Effector CD8-positive, alpha-beta T cell (primary cell): ENCODE data around the gene HOMER2.

ENCODE experiments used
- DNase-seq: peaks from one replicate; lab custom pipeline; 2025; lab: John Stamatoyannopoulos, UW

HOMER2 gene

DNA sequence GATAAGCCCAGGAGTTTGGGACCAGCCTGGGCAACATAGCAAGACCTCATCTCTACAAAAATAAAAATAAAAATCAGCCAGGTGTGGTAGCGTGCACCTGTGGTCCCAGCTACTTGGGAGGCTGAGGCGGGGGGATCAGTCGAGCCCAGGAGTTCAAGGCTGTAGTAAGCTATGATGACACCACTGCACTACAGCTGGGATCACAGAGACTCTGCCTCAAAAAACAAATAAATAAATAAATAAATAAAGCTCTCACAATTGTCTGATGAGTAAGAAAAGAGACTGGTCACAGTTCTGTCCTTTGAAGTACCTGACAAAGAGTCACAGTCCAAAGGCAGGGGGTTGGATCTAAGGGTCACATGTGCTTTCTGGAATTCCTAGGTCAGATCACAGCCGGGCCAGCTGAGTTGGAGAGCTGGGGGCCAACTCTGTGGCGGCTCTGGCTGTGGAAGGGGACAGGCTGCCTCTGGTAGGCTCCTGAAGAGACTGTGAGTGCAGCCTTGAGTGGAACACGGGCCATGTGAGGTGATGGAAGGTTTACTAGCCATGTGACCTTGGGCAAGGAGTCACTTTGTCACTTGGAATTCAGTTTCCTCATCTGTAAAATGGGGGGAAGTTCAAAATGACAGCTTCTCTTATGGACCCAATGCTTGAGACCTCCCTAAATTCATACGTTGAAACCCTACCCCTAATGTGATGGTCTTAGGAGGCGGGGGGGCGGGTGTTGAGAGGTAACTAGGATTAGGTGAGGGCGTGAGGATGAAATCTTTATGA, 95.9 kb downstream of the HOMER2 start:
- DNase-seq, result no peak

- DNase-seq, result no peak
Observed at GRCh38 chr15:82855286-82856100, 97.0 kb downstream of the HOMER2 start.

DNA sequence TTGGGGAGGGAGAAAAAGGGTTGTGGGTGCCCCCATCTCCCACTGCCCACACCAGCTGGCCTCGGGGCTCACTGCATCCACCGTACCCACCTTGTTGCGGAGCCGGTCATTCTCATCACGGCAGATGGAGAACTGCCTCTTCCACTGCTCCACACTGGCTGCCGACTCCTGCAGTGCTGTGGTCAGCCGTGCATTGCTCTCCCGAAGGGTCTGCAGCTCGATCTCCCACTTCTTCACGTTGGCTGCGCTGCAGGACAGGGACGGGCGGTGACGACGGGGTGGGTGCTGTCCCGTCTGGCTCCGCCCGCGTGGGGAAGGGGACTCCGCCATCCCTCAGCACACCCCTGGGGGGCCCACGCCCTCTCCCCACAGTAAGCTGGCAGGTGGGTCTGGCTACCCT, 98.0 kb downstream of the HOMER2 start:
- DNase-seq, result no peak

DNA sequence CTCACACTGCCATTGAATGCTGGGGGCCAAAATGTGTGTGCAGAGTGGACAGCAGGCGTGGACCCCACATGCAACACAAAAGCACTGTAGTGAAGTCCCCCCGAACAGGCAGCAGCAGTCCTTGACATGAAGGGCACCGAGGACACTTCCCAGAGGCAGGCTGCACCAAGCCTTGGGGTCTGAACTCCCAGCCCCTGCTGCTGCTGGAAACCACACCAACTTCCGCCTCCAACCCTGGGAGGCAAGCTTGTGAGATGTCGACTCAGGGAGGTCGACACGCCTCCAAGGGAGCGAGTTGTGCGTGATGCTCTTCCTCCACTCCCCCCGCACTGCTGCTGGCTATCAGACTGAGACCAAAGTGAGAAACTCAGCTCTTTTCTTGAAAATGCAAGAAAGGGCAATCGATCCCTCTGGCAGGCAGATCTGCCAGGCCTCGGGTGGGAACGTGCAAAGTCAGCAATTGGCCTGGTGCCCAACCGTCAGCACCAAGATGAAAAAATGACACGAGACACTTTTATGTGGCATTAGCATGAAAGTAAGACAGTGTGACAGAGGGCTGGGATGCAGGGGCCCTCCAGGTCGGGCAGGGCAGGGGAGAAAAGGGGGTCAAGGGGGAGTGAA, 99.5 kb downstream of the HOMER2 start:
- no peak for DNase-seq

- DNase-seq, result no peak
Observed at GRCh38 chr15:82851981-82852511, 100.5 kb downstream of the HOMER2 start.

- DNase-seq, result no peak
Observed at GRCh38 chr15:82851306-82851850, 101.1 kb downstream of the HOMER2 start.

DNA sequence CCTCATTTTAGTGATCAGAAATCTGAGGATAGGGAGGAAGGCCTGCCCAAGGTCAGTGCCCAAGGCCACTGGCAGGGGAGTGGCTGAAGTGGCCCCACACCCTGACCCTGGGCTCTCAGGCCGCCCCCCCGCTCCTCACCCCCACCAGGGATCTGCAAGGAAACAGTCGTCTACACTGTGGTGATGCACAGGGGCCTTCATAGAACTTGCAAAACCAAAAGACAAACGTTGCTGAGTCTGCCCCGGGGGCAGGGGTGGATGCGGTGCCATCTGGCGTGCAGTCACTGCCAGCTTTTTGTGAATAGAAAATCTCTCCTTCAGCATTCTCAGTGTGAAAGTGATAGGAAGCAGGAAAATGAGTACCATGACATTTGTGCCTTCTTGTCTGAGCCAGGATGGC, 101.8 kb downstream of the HOMER2 start:
- DNase-seq, result no peak

GRCh38 chr15:82849556-82850512, 102.7 kb downstream of the HOMER2 start:
- no peak for DNase-seq

GRCh38 chr15:82848241-82848993, 104.1 kb downstream of the HOMER2 start:
- DNase-seq, result no peak

DNA sequence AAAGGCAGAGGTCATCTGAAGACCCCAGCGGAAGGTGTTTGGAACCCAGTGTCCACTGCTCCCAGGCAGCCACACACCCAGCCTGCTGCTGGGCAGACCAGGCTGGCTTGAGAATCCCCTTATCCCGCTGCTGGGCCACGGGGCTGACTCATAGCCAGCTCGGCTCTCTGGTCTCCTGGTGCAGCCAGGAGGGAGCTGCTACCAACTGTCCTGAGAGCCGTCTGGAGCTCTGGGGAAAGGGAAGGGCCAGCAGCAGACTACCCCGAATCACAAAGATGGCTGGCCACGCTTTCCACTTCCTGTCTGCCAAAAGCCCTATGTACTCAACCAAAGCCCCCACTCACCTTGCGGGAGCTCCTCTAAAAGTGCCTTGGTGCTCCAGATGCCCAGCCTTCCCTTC, 104.8 kb downstream of the HOMER2 start:
- no peak for DNase-seq

GRCh38 chr15:82846621-82847020, 105.9 kb downstream of the HOMER2 start:
- DNase-seq, result no peak

- DNase-seq, result no peak
Observed at GRCh38 chr15:82845686-82846085, 106.8 kb downstream of the HOMER2 start.

- DNase-seq, result no peak
Observed at GRCh38 chr15:82843566-82843965, 109.0 kb downstream of the HOMER2 start.

DNA sequence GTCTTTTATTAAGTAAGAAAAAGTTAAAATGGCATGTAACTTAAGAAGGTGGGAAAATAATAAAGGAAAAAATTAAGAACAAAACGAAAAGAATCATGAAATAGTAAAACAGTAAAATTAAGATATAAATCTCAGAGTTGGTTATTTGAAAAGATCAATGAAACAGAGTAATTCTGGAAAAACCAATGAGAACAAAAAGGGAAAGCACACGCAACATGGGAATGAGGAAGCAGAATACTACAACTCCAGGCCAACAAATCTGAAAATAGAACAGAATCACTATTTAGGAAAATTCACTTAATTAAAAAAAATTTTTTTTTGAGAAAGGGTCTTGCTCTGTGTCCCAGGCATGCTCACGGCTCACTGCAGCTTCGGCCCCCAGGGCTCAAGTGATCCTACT, 112.4 kb downstream of the HOMER2 start:
- DNase-seq, result no peak

DNA sequence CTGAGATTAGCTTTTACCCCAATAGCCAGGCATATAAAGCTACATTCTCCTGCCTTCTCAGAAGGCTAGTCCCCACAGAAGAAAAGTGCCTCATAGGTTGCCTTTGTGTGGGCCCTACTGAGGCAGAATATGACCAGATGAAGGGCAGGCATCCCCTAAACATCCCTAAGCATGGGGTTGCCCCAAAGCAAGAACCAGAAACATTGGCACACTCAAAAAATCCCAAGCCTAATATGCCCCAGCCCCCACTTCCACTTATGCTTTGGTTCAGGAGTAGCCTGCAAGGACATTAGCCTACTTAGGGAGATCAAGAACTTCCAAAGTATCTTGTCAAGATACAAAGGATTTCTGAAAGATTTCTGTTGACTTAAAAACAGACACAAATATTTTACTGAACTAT, 113.4 kb downstream of the HOMER2 start:
- DNase-seq, result no peak

GRCh38 chr15:82838096-82838735, 114.3 kb downstream of the HOMER2 start:
- no peak for DNase-seq

- DNase-seq, result no peak
Observed at GRCh38 chr15:82835391-82835917, 117.1 kb downstream of the HOMER2 start.

- no peak for DNase-seq
Observed at GRCh38 chr15:82833362-82833682, 119.2 kb downstream of the HOMER2 start.

GRCh38 chr15:82832601-82833361, 119.7 kb downstream of the HOMER2 start:
- no peak for DNase-seq
